Ovary (tissue), 9 donors: Measurements from ENCODE around the gene SH3RF1. TPM values are rescaled to one million over a fixed set of nuclear protein-coding genes. Genes with fewer than 3 reads are reported as not detected.
A peak's percentile ranks its signal among the peaks of the same experiment; 100 is the strongest.

Experiments used
- DNase-seq, 5 donors: peaks; one replicate each; pipeline ENCODE4 v3.0.0-alpha.2; 2019 to 2020
- H3K27ac ChIP-seq, 2 donors: fragments of 200-600 bp; one replicate each; pipeline versions ENCODE4 v1.5.1 to v1.8.0; 2019 to 2022
- H3K27me3 ChIP-seq: fragments of 200-600 bp; one replicate; pipeline ENCODE4 v1.8.0; 2022
- H3K36me3 ChIP-seq: fragments of 200-600 bp; sonication (generic); one replicate; pipeline ENCODE4 v1.5.1; 2019
- H3K4me1 ChIP-seq: one replicate; pipeline ENCODE4 v1.8.1; 2013; ENCODE audit warnings: mild to moderate bottlenecking, moderate library complexity; ENCODE audit not compliant: insufficient read depth
- H3K4me3 ChIP-seq: fragments of 200-600 bp; sonication (generic); one replicate; pipeline ENCODE4 v1.5.1; 2017
- H3K9me3 ChIP-seq, 2 donors: fragments of 200-600 bp in 1 of 2; sonication (generic) in 1 of 2; one replicate each; pipeline versions ENCODE4 v1.5.1 to v1.8.1; 2013 to 2019; ENCODE audit warnings: mild to moderate bottlenecking in 1 of 2, moderate library complexity in 1 of 2
- CTCF ChIP-seq, 3 donors: fragments of 450-650 bp in 2 of 3; fragments of 200-600 bp in 1 of 3; IDR thresholded peaks; one replicate each; pipeline versions ENCODE4 v1.5.1 to v1.8.0; 2016 to 2022; ENCODE audit warnings: antibody characterized with exemption in 3 of 3, mild to moderate bottlenecking in 1 of 3
- EP300 ChIP-seq: sonication (generic); formaldehyde crosslinking; IDR thresholded peaks from one replicate; pipeline ENCODE4 v1.6.1; 2017; ENCODE audit warnings: antibody characterized with exemption
- POLR2A ChIP-seq: fragments of 450-650 bp; IDR thresholded peaks from one replicate; pipeline ENCODE4 v1.6.1; 2017; ENCODE audit warnings: antibody characterized with exemption, mild to moderate bottlenecking, moderate library complexity
- WGBS, 3 donors: extraction: QIAGEN DNeasy Blood & Tissue Kit in 1 of 3; methylation state at CpG; one replicate each; pipeline versions ENCODE4 v1.1.5 to v1.1.7; 2013 to 2017; 5-methylcytosine and 5-hydroxymethylcytosine counted together
- intact Hi-C, 4 donors: fragments of 100-400 bp; cut with DNase I; formaldehyde crosslinking; loops; one replicate each; pipeline versions ENCODE4 v1.11.0 to v1.15.1; 2022 to 2023
- polyA plus RNA-seq, 2 donors: library from polyadenylated mRNA; stranded (reverse); fragments of 200-250 nt in 1 of 2; fragments of 350-450 nt in 1 of 2; fragmentation: Illumina TruSeq in 1 of 2; extraction: RNeasy Lipid Tissue Mini Kit (QIAGEN cat#74804) in 1 of 2; gene quantifications; one replicate each; pipeline ENCODE4 v1.2.3, GENCODE V29; 2013 to 2014
- total RNA-seq, 7 donors: library from RNA; depleted of rRNA in 2 of 7; stranded (reverse); fragments of >200 nt in 2 of 7; fragmentation: NEBNext Ultra II Directional in 3 of 7; extraction: Animal tissue kit (Norgen Biotek cat#: 25700) in 3 of 7; gene quantifications; one replicate each; pipeline versions ENCODE4 v1.1.0 to v1.2.4, GENCODE V29; 2016 to 2023
- donor health status: DM: no; HTN: no; CAD: no; lungs with moderate emphysema.
- donor health status: DM: no; HTN: no; CAD: no.
- donor health status: Bipolar disorder and iron deficiency.
- donor health status: DM: yes; HTN: yes; CAD: no.
- donor health status: DM: no; HTN: no; CAD: no.
- donor health status: DM: yes; HTN: yes; CAD: no.

The SH3RF1 gene
- total and polyA plus RNA-seq, 9 donors: 8.2 to 32.6 (median 22.3) TPM

GRCh38 chr4:169272265-169272886 lies 1.6 kb upstream of the SH3RF1 start:
- Histone ChIP-seq H3K9me3 (no peaks in the 10 kb centered on the region), H3K27me3 (no peaks in the 10 kb centered on the region), H3K36me3 (no peaks in the 10 kb centered on the region), H3K4me1 (peaks cover 13% of the 10 kb centered on the region), H3K27ac (peak overlapping the region in 1 of 2 donors; percentile 95), H3K4me3 (no peak overlapping the region)
- intact Hi-C loops: loop anchor here in 2 of 4 donors (5.0 to 10.0 kb wide), 2 partner anchors 258 to 260 kb away; partner anchors contain the start of gene CBR4 (in 2 of the 2)
- WGBS, 3 donors: 25 to 33% (median 30%) methylated on average over 3 of the region's 3 CpGs
- no peak for TF ChIP-seq EP300
- TF ChIP-seq POLR2A: no peak
- no peak for TF ChIP-seq CTCF (IDR thresholded peaks at IDR 0.05)
- no peak for DNase-seq

DNA sequence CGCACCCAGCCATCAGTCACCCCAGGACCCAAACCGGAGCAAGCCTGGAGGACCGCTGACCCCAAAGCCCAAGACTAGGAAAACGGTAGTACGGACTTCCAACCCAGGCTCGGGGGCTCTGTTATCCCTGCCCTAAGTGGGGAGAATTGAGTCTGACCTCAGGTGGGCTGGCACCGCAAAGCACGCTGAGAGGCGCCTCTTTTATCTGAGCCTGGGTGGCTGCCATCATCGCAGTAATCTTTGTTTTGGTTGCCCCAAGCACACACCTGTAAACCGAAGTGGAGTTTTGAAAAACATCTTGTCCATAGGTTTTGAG lies 894 bp upstream of the SH3RF1 start:
- intact Hi-C loops: loop anchor here in 2 of 4 donors (5.0 to 10.0 kb wide), 2 partner anchors 257 to 259 kb away; partner anchors contain the start of gene CBR4 (in 2 of the 2)
- Histone ChIP-seq H3K9me3 (no peaks in the 10 kb centered on the region), H3K36me3 (no peaks in the 10 kb centered on the region), H3K4me3 (peak overlapping the region; percentile 93), H3K27ac (peak overlapping the region; percentile 72 to 95), H3K4me1 (peaks cover 13% of the 10 kb centered on the region), H3K27me3 (no peaks in the 10 kb centered on the region)
- TF ChIP-seq EP300: no peak
- TF ChIP-seq POLR2A: no peak
- no peak for TF ChIP-seq CTCF (IDR thresholded peaks at IDR 0.05)
- WGBS, 3 donors: 12 to 21% (median 14%) methylated on average over 11 of the region's 11 CpGs
- DNase-seq: no peak

GRCh38 chr4:169269916-169270809 lies 593 bp downstream of the SH3RF1 start:
- TF ChIP-seq CTCF (IDR thresholded peaks at IDR 0.05) (no peak), EP300 (no peak), POLR2A (no peak)
- DNase-seq: peak in 4 of 5 donors; percentile 58 to 68 (median 65)
- no peaks in the 10 kb centered on the region for H3K36me3 ChIP-seq

GRCh38 chr4:169268951-169269760 lies 1.6 kb downstream of the SH3RF1 start:
- peaks cover 13% of the 10 kb centered on the region for H3K4me1 ChIP-seq
- WGBS, 3 donors: 26 to 47% (median 28%) methylated on average over 13 of the region's 13 CpGs

More at GRCh38 chr4:169269916-169270809, 593 bp downstream of the SH3RF1 start:
- 1% methylated on average over 55 to 62 of the region's 62 CpGs for WGBS, 3 donors
- Histone ChIP-seq H3K4me1 (peaks cover 13% of the 10 kb centered on the region), H3K27me3 (no peaks in the 10 kb centered on the region), H3K9me3 (no peaks in the 10 kb centered on the region), H3K27ac (peak overlapping the region; percentile 72 to 95), H3K4me3 (peak overlapping the region; percentile 93)
- intact Hi-C loops: loop anchor here in 2 of 4 donors (5.0 to 10.0 kb wide), 2 partner anchors 255 to 258 kb away; partner anchors contain the start of gene CBR4 (in 2 of the 2)

More at GRCh38 chr4:169268951-169269760, 1.6 kb downstream of the SH3RF1 start:
- intact Hi-C loops: no loop called here
- Histone ChIP-seq H3K4me3 (peak overlapping the region; percentile 93), H3K36me3 (no peaks in the 10 kb centered on the region), H3K27me3 (no peaks in the 10 kb centered on the region), H3K9me3 (no peaks in the 10 kb centered on the region), H3K27ac (peak overlapping the region in 1 of 2 donors; percentile 95)
- no peak for DNase-seq
- TF ChIP-seq EP300 (no peak), CTCF (IDR thresholded peaks at IDR 0.05) (no peak), POLR2A (no peak)
